ENCODE measurements around the gene AP1M2.
"Not testable (repeated sequence)": the region's sequence is repeated elsewhere in the genome, so short reads cannot be mapped to it uniquely, and the experiment has no call there.

AP1M2 gene

GRCh38 chr19:10601999-10602329, 14.9 kb upstream of the AP1M2 start:
- no peak for DNase-seq (ENCODE audit: low read depth in 2 of 2)

GRCh38 chr19:10600149-10600548, 13.0 kb upstream of the AP1M2 start:
- DNase-seq (ENCODE audit: low read depth in 2 of 2) = no peak

- no peak for DNase-seq (ENCODE audit: low read depth in 2 of 2)
Observed at GRCh38 chr19:10593820-10594637, 6.9 kb upstream of the AP1M2 start.

GRCh38 chr19:10593148-10593547, 6.0 kb upstream of the AP1M2 start:
- DNase-seq (ENCODE audit: low read depth in 2 of 2) = no peak

GRCh38 chr19:10587839-10588150, 683 bp upstream of the AP1M2 start:
- DNase-seq (ENCODE audit: low read depth in 2 of 2) = no peak

GRCh38 chr19:10586396-10586795, 716 bp downstream of the AP1M2 start:
- no peak for DNase-seq (ENCODE audit: low read depth in 2 of 2)

GRCh38 chr19:10583036-10583776, 3.9 kb downstream of the AP1M2 start:
- no peak for DNase-seq (ENCODE audit: low read depth in 2 of 2)

- DNase-seq (ENCODE audit: low read depth in 2 of 2) = no peak
Observed at GRCh38 chr19:10582091-10582490, 5.0 kb downstream of the AP1M2 start.

- peak; percentile 74 to 91 for DNase-seq (ENCODE audit: low read depth in 2 of 2)
Observed at GRCh38 chr19:10580979-10581631, 6.0 kb downstream of the AP1M2 start.

- no peak for DNase-seq (ENCODE audit: low read depth in 2 of 2)
Observed at GRCh38 chr19:10577951-10578350, 9.2 kb downstream of the AP1M2 start.

- no peak for DNase-seq (ENCODE audit: low read depth in 2 of 2)
Observed at GRCh38 chr19:10575011-10575716, 11.9 kb downstream of the AP1M2 start.

GRCh38 chr19:10574462-10574861, 12.7 kb downstream of the AP1M2 start:
- no peak for DNase-seq (ENCODE audit: low read depth in 2 of 2)

- not testable (repeated sequence) for DNase-seq (ENCODE audit: low read depth in 2 of 2)
Observed at GRCh38 chr19:10573793-10574192, 13.3 kb downstream of the AP1M2 start.

GRCh38 chr19:10568826-10569651, 18.1 kb downstream of the AP1M2 start, which contains the start of gene CDKN2D:
Gene CDKN2D, minus strand, starts transcription at chr19:10568979. Its CDS starts 326 bp downstream, at chr19:10568653.
- DNase-seq (ENCODE audit: low read depth in 2 of 2) = peak; percentile 100

- DNase-seq (ENCODE audit: low read depth in 2 of 2) = peak; percentile 51 to 55
Observed at GRCh38 chr19:10568062-10568825, 18.9 kb downstream of the AP1M2 start.

- no peak for DNase-seq (ENCODE audit: low read depth in 2 of 2)
Observed at GRCh38 chr19:10567656-10568055, 19.5 kb downstream of the AP1M2 start.

GRCh38 chr19:10566658-10567410, 20.3 kb downstream of the AP1M2 start:
- DNase-seq (ENCODE audit: low read depth in 2 of 2) = no peak

- DNase-seq (ENCODE audit: low read depth in 2 of 2) = no peak
Observed at GRCh38 chr19:10566408-10566657, 20.8 kb downstream of the AP1M2 start.

GRCh38 chr19:10565567-10566407, 21.3 kb downstream of the AP1M2 start, which contains the start of gene KRI1:
Gene KRI1, minus strand, starts transcription at chr19:10566010. Its CDS starts 11 bp downstream, at chr19:10565999.
- DNase-seq (ENCODE audit: low read depth in 2 of 2) = peak; percentile 99

All from stimulated activated CD8-positive, alpha-beta memory T cell treated with anti-CD3 and anti-CD28 coated beads, Interleukin-2, amount 100 ng/mL, for 48 hours (primary cell).